ENCODE results near the gene WDR7.

DNA sequence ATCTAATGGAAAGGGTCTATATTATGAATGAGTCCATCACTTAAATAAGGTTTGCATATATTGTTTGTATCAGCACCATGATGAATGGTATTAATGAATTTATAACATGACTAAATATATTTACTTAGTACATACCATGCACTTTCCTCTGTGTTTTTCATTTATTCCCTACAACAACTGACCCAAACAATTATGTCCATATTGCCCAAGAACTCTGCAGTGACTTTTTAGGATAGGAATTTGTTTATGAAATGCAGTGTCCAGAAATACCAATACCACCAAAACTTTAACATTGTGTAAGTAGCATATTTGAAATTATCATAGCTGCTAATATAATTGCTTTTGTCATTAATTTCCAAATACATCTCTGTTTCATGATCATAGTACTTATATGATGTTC is 119.7 kb downstream of the WDR7 start:
- no peak for TF ChIP-seq TEAD4 (IDR thresholded peaks at IDR 0.05)
- no peak for TF ChIP-seq NFIC (IDR thresholded peaks at IDR 0.05)
- no peak for TF ChIP-seq CREB1 (IDR thresholded peaks at IDR 0.05; ENCODE audit: low read depth)
- no peak for TF ChIP-seq CEBPB (IDR thresholded peaks at IDR 0.05)
- TF ChIP-seq MAX (IDR thresholded peaks at IDR 0.05), result no peak
- no peak for TF ChIP-seq YY1 (IDR thresholded peaks at IDR 0.05; ENCODE audit: low read depth)
- no peak for TF ChIP-seq TAF1 (IDR thresholded peaks at IDR 0.05; ENCODE audit: low read depth)
- TF ChIP-seq, protein P1, sequence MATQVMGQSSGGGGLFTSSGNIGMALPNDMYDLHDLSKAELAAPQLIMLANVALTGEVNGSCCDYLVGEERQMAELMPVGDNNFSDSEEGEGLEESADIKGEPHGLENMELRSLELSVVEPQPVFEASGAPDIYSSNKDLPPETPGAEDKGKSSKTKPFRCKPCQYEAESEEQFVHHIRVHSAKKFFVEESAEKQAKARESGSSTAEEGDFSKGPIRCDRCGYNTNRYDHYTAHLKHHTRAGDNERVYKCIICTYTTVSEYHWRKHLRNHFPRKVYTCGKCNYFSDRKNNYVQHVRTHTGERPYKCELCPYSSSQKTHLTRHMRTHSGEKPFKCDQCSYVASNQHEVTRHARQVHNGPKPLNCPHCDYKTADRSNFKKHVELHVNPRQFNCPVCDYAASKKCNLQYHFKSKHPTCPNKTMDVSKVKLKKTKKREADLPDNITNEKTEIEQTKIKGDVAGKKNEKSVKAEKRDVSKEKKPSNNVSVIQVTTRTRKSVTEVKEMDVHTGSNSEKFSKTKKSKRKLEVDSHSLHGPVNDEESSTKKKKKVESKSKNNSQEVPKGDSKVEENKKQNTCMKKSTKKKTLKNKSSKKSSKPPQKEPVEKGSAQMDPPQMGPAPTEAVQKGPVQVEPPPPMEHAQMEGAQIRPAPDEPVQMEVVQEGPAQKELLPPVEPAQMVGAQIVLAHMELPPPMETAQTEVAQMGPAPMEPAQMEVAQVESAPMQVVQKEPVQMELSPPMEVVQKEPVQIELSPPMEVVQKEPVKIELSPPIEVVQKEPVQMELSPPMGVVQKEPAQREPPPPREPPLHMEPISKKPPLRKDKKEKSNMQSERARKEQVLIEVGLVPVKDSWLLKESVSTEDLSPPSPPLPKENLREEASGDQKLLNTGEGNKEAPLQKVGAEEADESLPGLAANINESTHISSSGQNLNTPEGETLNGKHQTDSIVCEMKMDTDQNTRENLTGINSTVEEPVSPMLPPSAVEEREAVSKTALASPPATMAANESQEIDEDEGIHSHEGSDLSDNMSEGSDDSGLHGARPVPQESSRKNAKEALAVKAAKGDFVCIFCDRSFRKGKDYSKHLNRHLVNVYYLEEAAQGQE (IDR thresholded peaks at IDR 0.05; ENCODE audit: low read depth), result no peak
- no peak for TF ChIP-seq RAD21 (IDR thresholded peaks at IDR 0.05; ENCODE audit: low read depth)
